Parathyroid adenoma (tissue), 2 donors: ENCODE measurements around the gene C2orf68.
"Not testable (repeated sequence)": the region's sequence is repeated elsewhere in the genome, so short reads cannot be mapped to it uniquely, and the experiment has no call there.

Experiments
- H2AFZ ChIP-seq: fragments of 300-600 bp; sonication (generic); one replicate; pipeline ENCODE4 v1.7.0; 2017; ENCODE audit warnings: antibody characterized with exemption, mild to moderate bottlenecking
- H3K27ac ChIP-seq: fragments of 300-600 bp; sonication (generic); one replicate; pipeline ENCODE4 v1.7.0; 2017
- H3K27me3 ChIP-seq: fragments of 300-600 bp; sonication (generic); one replicate; pipeline ENCODE4 v1.7.0; 2017; ENCODE audit warnings: low read length; ENCODE audit not compliant: control insufficient read depth, insufficient read depth
- H3K36me3 ChIP-seq: fragments of 300-600 bp; sonication (generic); one replicate; pipeline ENCODE4 v1.7.0; 2017; ENCODE audit warnings: low read length; ENCODE audit not compliant: control insufficient read depth, insufficient read depth
- H3K4me1 ChIP-seq: fragments of 300-600 bp; sonication (generic); one replicate; pipeline ENCODE4 v1.7.0; 2017; ENCODE audit warnings: control low read depth
- H3K4me2 ChIP-seq: fragments of 300-600 bp; sonication (generic); one replicate; pipeline ENCODE4 v1.7.0; 2017; ENCODE audit warnings: low read length
- H3K4me3 ChIP-seq: fragments of 300-600 bp; sonication (generic); one replicate; pipeline ENCODE4 v1.7.0; 2017; ENCODE audit warnings: low read depth, low read length
- H3K79me2 ChIP-seq: fragments of 300-600 bp; sonication (generic); one replicate; pipeline ENCODE4 v1.7.0; 2017; ENCODE audit warnings: control low read depth
- H3K9ac ChIP-seq: fragments of 300-600 bp; sonication (generic); one replicate; pipeline ENCODE4 v1.7.0; 2017; ENCODE audit warnings: mild to moderate bottlenecking
- H3K9me3 ChIP-seq: fragments of 300-600 bp; sonication (generic); one replicate; pipeline ENCODE4 v1.7.0; 2017; ENCODE audit warnings: low read length; ENCODE audit not compliant: control insufficient read depth
- TF ChIP-seq, protein P1 (sequence below): fragments of 300-600 bp; sonication (generic); IDR thresholded peaks from one replicate; pipeline ENCODE4 v1.7.0; 2017; ENCODE audit warnings: antibody characterized with exemption, mild to moderate bottlenecking
- donor health status: primary hyperparathyroidism.

The C2orf68 gene

GRCh38 chr2:85606116-85606455 is 5.8 kb downstream of the C2orf68 start:
- H3K27me3 ChIP-seq, result no peaks in the 10 kb centered on the region
- no peak overlapping the region for H3K9ac ChIP-seq
- H3K4me3 ChIP-seq, result no peak overlapping the region
- no peak overlapping the region for H2AFZ ChIP-seq
- no peak overlapping the region for H3K27ac ChIP-seq
- H3K4me2 ChIP-seq, result no peak overlapping the region
- H3K79me2 ChIP-seq, result peaks cover 5% of the 10 kb centered on the region
- TF ChIP-seq, protein P1, sequence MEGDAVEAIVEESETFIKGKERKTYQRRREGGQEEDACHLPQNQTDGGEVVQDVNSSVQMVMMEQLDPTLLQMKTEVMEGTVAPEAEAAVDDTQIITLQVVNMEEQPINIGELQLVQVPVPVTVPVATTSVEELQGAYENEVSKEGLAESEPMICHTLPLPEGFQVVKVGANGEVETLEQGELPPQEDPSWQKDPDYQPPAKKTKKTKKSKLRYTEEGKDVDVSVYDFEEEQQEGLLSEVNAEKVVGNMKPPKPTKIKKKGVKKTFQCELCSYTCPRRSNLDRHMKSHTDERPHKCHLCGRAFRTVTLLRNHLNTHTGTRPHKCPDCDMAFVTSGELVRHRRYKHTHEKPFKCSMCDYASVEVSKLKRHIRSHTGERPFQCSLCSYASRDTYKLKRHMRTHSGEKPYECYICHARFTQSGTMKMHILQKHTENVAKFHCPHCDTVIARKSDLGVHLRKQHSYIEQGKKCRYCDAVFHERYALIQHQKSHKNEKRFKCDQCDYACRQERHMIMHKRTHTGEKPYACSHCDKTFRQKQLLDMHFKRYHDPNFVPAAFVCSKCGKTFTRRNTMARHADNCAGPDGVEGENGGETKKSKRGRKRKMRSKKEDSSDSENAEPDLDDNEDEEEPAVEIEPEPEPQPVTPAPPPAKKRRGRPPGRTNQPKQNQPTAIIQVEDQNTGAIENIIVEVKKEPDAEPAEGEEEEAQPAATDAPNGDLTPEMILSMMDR, result no peak
- no peaks in the 10 kb centered on the region for H3K36me3 ChIP-seq
- H3K4me1 ChIP-seq, result peaks cover 20% of the 10 kb centered on the region
- no peaks in the 10 kb centered on the region for H3K9me3 ChIP-seq

GRCh38 chr2:85605406-85606115 is 6.3 kb downstream of the C2orf68 start:
- Histone ChIP-seq H3K4me1 (peaks cover 19% of the 10 kb centered on the region), H3K27ac (no peak overlapping the region), H3K36me3 (no peaks in the 10 kb centered on the region), H3K4me2 (no peak overlapping the region), H3K9me3 (no peaks in the 10 kb centered on the region), H3K27me3 (no peaks in the 10 kb centered on the region), H3K9ac (no peak overlapping the region), H2AFZ (no peak overlapping the region), H3K79me2 (peaks cover 5% of the 10 kb centered on the region), H3K4me3 (no peak overlapping the region)
- TF ChIP-seq, protein P1, result no peak

DNA sequence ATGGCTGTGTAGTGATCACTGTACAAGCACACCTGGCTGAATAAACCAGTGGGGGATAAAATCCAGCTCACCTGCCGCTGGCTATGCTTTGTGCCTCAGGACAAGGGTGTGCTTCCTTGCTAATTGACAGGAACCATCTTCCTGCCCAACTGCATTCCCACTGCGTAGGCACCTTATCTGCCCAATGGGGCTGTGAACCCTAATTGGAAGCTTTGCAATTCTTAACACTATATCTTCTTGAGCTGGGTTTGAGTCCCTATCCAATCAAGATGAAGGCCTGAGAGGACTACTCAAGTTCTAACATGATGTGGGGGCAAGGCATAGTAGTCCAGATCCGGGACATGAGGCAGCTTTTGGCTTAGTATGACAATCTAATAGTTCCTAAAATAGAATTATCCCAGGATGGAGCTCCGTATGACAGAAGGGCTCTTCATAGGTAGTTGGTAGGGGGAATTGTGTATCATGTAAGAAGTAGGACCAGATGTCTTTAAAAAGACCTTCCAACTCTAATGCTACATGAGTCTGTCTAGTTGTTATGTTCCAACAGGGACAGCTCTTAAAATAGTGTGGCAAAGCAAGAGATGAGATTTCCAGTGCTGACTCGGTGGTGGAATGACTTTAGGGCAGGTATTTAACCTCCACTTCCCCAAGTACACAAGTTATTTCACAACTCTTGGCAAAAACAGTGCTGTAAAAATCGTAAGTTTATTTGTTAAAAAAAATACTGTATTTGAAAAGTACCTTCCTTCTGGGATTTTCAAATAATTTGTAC is 7.1 kb downstream of the C2orf68 start:
- H3K4me1 ChIP-seq, result peaks cover 19% of the 10 kb centered on the region
- no peak overlapping the region for H2AFZ ChIP-seq
- no peak overlapping the region for H3K4me2 ChIP-seq
- H3K27me3 ChIP-seq, result no peaks in the 10 kb centered on the region
- no peak overlapping the region for H3K27ac ChIP-seq
- H3K9ac ChIP-seq, result no peak overlapping the region
- no peaks in the 10 kb centered on the region for H3K36me3 ChIP-seq
- H3K9me3 ChIP-seq, result no peaks in the 10 kb centered on the region
- TF ChIP-seq, protein P1, result no peak
- H3K4me3 ChIP-seq, result no peak overlapping the region
- peaks cover 5% of the 10 kb centered on the region for H3K79me2 ChIP-seq

- not testable (repeated sequence) for H3K27ac ChIP-seq, H3K27me3 ChIP-seq
Observed at GRCh38 chr2:85604133-85604444, 7.8 kb downstream of the C2orf68 start.

DNA sequence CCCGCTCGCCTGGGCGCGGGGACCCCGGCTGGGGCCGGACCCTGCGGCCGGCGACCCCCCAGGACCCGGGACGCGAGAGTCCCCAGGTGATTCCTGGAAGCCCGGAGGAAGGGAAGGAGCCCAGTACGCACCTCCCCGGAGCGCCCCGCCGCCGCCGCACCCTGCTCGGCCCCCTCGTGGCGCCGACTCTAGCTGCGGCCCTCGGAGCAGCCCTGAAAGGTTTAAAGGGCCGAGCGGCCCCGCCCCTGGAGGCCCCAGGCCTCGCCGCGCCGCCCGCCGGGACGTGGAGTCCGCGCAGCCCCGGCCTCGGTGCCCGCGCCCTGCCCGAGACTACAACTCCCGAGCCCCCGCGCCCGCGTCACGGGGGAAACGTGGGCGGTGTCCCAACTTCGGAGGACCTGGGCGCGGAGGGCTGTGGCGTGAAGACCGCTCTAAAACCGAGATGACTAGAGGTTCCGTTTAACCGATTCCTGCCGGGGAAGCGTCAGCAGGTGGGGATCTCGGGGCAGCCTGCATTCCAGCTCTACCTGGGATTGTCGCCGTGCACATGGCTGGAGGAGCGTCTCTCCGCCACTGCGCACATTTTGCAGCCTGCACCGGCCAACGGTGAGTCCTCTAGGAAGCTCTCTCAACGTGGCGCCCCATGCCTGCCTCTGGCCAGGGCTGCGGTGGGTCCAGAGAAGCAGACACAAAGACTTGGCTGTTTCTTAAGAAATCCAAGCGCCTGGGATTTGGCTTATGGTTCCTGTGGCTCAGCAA is 9.2 kb downstream of the C2orf68 start, which contains the start of gene TMEM150A:
TMEM150A (minus strand) TSS at position 223 of the 759 bp plus-strand sequence. CDS start 750 bp downstream, outside the sequence.
- Histone ChIP-seq H3K36me3 (no peaks in the 10 kb centered on the region), H3K9ac (no peak within 1 kb of the TSS)
- TF ChIP-seq, protein P1, result peak; percentile 49

More at GRCh38 chr2:85604133-85604444, 7.8 kb downstream of the C2orf68 start:
- H3K9me3 ChIP-seq, H3K36me3 ChIP-seq, H2AFZ ChIP-seq, H3K4me3 ChIP-seq, H3K9ac ChIP-seq, H3K79me2 ChIP-seq: not testable (repeated sequence)
- Histone ChIP-seq H3K4me2 (peak overlapping the region; percentile 48), H3K4me1 (peaks cover 19% of the 10 kb centered on the region)

More for the DNA sequence above, 9.2 kb downstream of the C2orf68 start, which contains the start of gene TMEM150A:
- Histone ChIP-seq H3K4me2 (peak within 1 kb of the TSS; percentile 82), H2AFZ (peak within 1 kb of the TSS; percentile 83), H3K9me3 (no peaks in the 10 kb centered on the region), H3K27me3 (no peaks in the 10 kb centered on the region), H3K27ac (peak within 1 kb of the TSS; percentile 64), H3K4me3 (peak within 1 kb of the TSS; percentile 85), H3K79me2 (peaks cover 5% of the 10 kb centered on the region), H3K4me1 (peaks cover 19% of the 10 kb centered on the region)
